WTC11 (cell line): Measurements from ENCODE around the gene AQP1. TPM values are rescaled to one million over a fixed set of nuclear protein-coding genes. Genes with fewer than 3 reads are reported as not detected.

ENCODE experiments used
- ATAC-seq: fragments of 200-7000 bp; cut with Tn5 transposase; 2 replicates; pipeline ENCODE4 v1.10.0; 2021; ENCODE audit warnings: mild to moderate bottlenecking, moderate library complexity
- CTCF ChIA-PET: fragments of 300-600 bp; sonication (Branson Sonifier 250); formaldehyde crosslinking; loops from one replicate; lab custom pipeline; 2021; ENCODE audit warnings: antibody characterized with exemption; lab: Charles Lee
- POLR2A ChIA-PET: fragments of 350-600 bp; sonication (Branson Sonifier 250); formaldehyde crosslinking; loops from one replicate; lab custom pipeline; 2021; ENCODE audit warnings: antibody characterized with exemption; lab: Charles Lee
- DNase-seq: peaks from one replicate; pipeline ENCODE4 v3.0.0; 2021; ENCODE audit warnings: low spot score
- H3K27ac Mint-ChIP-seq: 2 replicates; pipeline ENCODE4 v1.8.0; 2021; ENCODE audit warnings: mixed read lengths
- H3K27me3 Mint-ChIP-seq: 2 replicates; pipeline ENCODE4 v1.8.0; 2021; ENCODE audit warnings: low read depth, mild to moderate bottlenecking, moderate library complexity, mixed read lengths
- H3K36me3 Mint-ChIP-seq: 2 replicates; pipeline ENCODE4 v1.8.0; 2021; ENCODE audit warnings: mixed read lengths
- H3K4me1 Mint-ChIP-seq: 2 replicates; pipeline ENCODE4 v1.8.0; 2022; ENCODE audit warnings: mixed read lengths
- H3K4me3 Mint-ChIP-seq: 2 replicates; pipeline ENCODE4 v1.8.0; 2021; ENCODE audit warnings: mild to moderate bottlenecking, moderate library complexity, mixed read lengths
- H3K9me3 Mint-ChIP-seq: 2 replicates; pipeline ENCODE4 v1.8.0; 2021; ENCODE audit warnings: mixed read lengths
- ATF2 ChIP-seq: sonication (generic); formaldehyde crosslinking; IDR thresholded peaks from 2 replicates; pipeline ENCODE4 v1.8.1; 2022; ENCODE audit warnings: low read depth, missing genetic modification reagents, borderline replicate concordance
- ATF3 ChIP-seq: sonication (generic); formaldehyde crosslinking; conservative IDR thresholded peaks from 2 replicates; pipeline ENCODE4 v1.8.1; 2022; ENCODE audit warnings: mild to moderate bottlenecking, missing genetic modification reagents
- CBFB ChIP-seq: sonication (generic); formaldehyde crosslinking; IDR thresholded peaks from 2 replicates; pipeline ENCODE4 v1.8.1; 2022; ENCODE audit warnings: mild to moderate bottlenecking, low read depth, missing genetic modification reagents
- CREM ChIP-seq: sonication (generic); formaldehyde crosslinking; IDR thresholded peaks from 2 replicates; pipeline ENCODE4 v1.8.1; 2022; ENCODE audit warnings: mild to moderate bottlenecking, missing genetic modification reagents, moderate library complexity
- E2F1 ChIP-seq: sonication (generic); formaldehyde crosslinking; IDR thresholded peaks from 2 replicates; pipeline ENCODE4 v1.8.0; 2022; ENCODE audit warnings: mild to moderate bottlenecking, missing genetic modification reagents
- ESRRA ChIP-seq: sonication (generic); formaldehyde crosslinking; IDR thresholded peaks from 2 replicates; pipeline ENCODE4 v1.8.1; 2022; ENCODE audit warnings: mild to moderate bottlenecking, missing genetic modification reagents, borderline replicate concordance
- FOXK1 ChIP-seq: sonication (generic); formaldehyde crosslinking; IDR thresholded peaks from 2 replicates; pipeline ENCODE4 v1.8.0; 2022; ENCODE audit warnings: mild to moderate bottlenecking, moderate library complexity, missing genetic modification reagents
- FOXP1 ChIP-seq: sonication (generic); formaldehyde crosslinking; IDR thresholded peaks from 2 replicates; pipeline ENCODE4 v1.8.0; 2022; ENCODE audit warnings: missing genetic modification reagents, mild to moderate bottlenecking, moderate library complexity, borderline replicate concordance
- FOXP4 ChIP-seq: sonication (generic); formaldehyde crosslinking; IDR thresholded peaks from 2 replicates; pipeline ENCODE4 v1.8.0; 2022; ENCODE audit warnings: mild to moderate bottlenecking, missing genetic modification reagents
- JUN ChIP-seq: sonication (generic); formaldehyde crosslinking; IDR thresholded peaks from 2 replicates; pipeline ENCODE4 v1.8.0; 2023; ENCODE audit warnings: mild to moderate bottlenecking, missing genetic modification reagents
- MLX ChIP-seq: sonication (generic); formaldehyde crosslinking; IDR thresholded peaks from 2 replicates; pipeline ENCODE4 v1.8.1; 2023; ENCODE audit warnings: mild to moderate bottlenecking, missing genetic modification reagents, moderate library complexity
- NFE2L1 ChIP-seq: sonication (generic); formaldehyde crosslinking; IDR thresholded peaks from 2 replicates; pipeline ENCODE4 v1.8.1; 2023; ENCODE audit warnings: missing genetic modification reagents
- PRDM15 ChIP-seq: sonication (generic); formaldehyde crosslinking; IDR thresholded peaks from 2 replicates; pipeline ENCODE4 v1.8.0; 2022; ENCODE audit warnings: missing genetic modification reagents
- PRRX2 ChIP-seq: fragments of 250-450 bp; sonication (Bioruptor Pico); IDR thresholded peaks from 2 replicates; pipeline ENCODE4 v1.8.0; 2021; ENCODE audit warnings: mild to moderate bottlenecking
- TCF7 ChIP-seq: sonication (generic); formaldehyde crosslinking; IDR thresholded peaks from 2 replicates; pipeline ENCODE4 v1.8.0; 2022; ENCODE audit warnings: mild to moderate bottlenecking, low read depth, missing genetic modification reagents, moderate library complexity
- ZNF121 ChIP-seq: sonication (generic); formaldehyde crosslinking; IDR thresholded peaks from 2 replicates; pipeline ENCODE4 v1.8.0; 2023; ENCODE audit warnings: missing genetic modification reagents
- ZNF281 ChIP-seq: sonication (generic); formaldehyde crosslinking; IDR thresholded peaks from 2 replicates; pipeline ENCODE4 v1.8.0; 2023; ENCODE audit warnings: mild to moderate bottlenecking, missing genetic modification reagents
- ZNF532 ChIP-seq: fragments of 250-450 bp; sonication (Bioruptor Pico); IDR thresholded peaks from 2 replicates; pipeline ENCODE4 v1.9.0; 2021; ENCODE audit warnings: mild to moderate bottlenecking, borderline replicate concordance
- total RNA-seq: library from RNA; stranded (reverse); gene quantifications from 3 replicates; pipeline ENCODE4 v1.2.3, GENCODE V29; 2021

AQP1 gene
- total RNA-seq, 1 experiment from 2014 or later = 0.81 TPM

GRCh38 chr7:30871655-30872054, 40.0 kb upstream of the AQP1 start:
- H3K9me3 Mint-ChIP-seq = 0 out of 2 replicates have a peak, but pooled peaks cover 3% of the 10 kb centered on the region
- TF ChIP-seq NFE2L1 (CRISPR knock-in tag) (no peak), CBFB (CRISPR knock-in tag) (no peak), FOXP1 (CRISPR knock-in tag) (no peak), ATF3 (CRISPR knock-in tag) (no peak), ZNF121 (CRISPR knock-in tag) (no peak), PRDM15 (no peak), ZNF532 (CRISPR knock-in tag) (no peak), MLX (CRISPR knock-in tag) (no peak), E2F1 (CRISPR knock-in tag) (no peak), FOXP4 (CRISPR knock-in tag) (no peak), ATF2 (CRISPR knock-in tag) (no peak), JUN (CRISPR knock-in tag) (no peak), ESRRA (CRISPR knock-in tag) (no peak), ZNF281 (no peak), FOXK1 (no peak), CREM (CRISPR knock-in tag) (no peak), TCF7 (no peak), PRRX2 (no peak)
- H3K27ac Mint-ChIP-seq = no peak overlapping the region
- peaks cover 2% of the 10 kb centered on the region; the same call in 1 of the 2 replicates for H3K36me3 Mint-ChIP-seq
- H3K4me1 Mint-ChIP-seq = peaks cover 6% of the 10 kb centered on the region; the same call in 1 of the 2 replicates
- no peaks in the 10 kb centered on the region; the same call in 1 of the 2 replicates for H3K27me3 Mint-ChIP-seq
- ATAC-seq = no peak
- CTCF ChIA-PET = interaction anchor here (1.0 kb wide), 1 partner anchor 54 kb away, joined by 3 read pairs; no protein-coding TSS in a partner anchor
- DNase-seq = no peak
- POLR2A ChIA-PET = no interaction called here
- H3K4me3 Mint-ChIP-seq = no peak overlapping the region
